NCI-H187 (cell line): ENCODE measurements around the gene GSTO1.

ENCODE experiments used
- DNase-seq, 2 experiments: peaks; one replicate each; lab custom pipeline; 2025; lab: John Stamatoyannopoulos, UW

The GSTO1 gene

GRCh38 chr10:104276192-104276591 lies 21.5 kb downstream of the GSTO1 start:
- DNase-seq, result no peak

DNA sequence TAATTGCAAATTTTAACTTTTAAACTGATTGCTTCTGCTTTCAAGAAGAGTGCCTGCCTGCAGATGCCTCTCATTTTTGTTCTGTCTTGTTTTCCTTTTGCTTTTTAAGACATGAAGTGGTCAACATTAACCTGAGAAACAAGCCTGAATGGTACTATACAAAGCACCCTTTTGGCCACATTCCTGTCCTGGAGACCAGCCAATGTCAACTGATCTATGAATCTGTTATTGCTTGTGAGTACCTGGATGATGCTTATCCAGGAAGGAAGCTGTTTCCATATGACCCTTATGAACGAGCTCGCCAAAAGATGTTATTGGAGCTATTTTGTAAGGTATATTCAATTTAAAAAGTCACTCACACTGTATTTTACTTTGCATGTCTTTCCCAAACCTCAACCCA lies 23.1 kb downstream of the GSTO1 start:
- DNase-seq, result no peak

- DNase-seq, result no peak
Measured at GRCh38 chr10:104279550-104280259, 25.0 kb downstream of the GSTO1 start.

- no peak for DNase-seq
Measured at GRCh38 chr10:104281694-104282093, 27.0 kb downstream of the GSTO1 start.

DNA sequence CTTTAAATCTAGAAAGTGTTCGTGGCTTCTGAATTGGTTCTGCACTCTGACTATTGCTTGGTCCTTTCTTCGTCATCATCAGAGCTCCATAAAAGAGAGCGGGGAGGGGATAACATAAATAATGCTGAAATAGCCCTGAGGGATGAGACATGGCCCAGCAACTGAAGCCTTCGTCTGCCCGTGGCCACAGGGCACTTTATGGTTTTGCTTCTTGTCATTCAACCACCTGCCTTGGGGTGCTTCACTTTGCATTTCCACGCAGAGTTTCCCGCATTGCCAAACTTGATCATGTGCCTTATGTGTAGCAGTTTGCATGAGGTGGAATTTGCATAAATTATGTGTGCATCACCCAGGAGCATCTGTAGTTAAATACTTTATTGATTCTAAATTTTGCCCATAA lies 30.2 kb downstream of the GSTO1 start:
- no peak for DNase-seq

DNA sequence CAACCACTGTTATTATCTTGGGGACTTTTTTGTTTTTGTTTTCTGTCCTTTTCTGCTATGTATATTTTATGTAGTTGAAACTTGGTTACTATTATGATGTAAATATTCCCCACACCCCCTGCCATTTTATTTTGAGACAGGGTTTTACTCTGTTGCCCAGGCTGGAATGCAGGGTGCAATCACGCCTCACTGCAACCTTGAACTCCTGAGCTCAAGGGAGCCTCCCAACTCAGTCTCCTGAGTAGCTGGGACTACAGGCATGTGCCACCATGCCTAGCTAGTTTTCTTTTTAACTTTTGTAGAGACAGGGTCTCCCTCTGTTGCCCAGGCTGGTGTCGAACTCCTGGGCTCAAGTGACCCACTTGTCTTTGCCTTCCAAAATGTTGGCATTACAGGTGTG lies 32.2 kb downstream of the GSTO1 start:
- no peak for DNase-seq

DNA sequence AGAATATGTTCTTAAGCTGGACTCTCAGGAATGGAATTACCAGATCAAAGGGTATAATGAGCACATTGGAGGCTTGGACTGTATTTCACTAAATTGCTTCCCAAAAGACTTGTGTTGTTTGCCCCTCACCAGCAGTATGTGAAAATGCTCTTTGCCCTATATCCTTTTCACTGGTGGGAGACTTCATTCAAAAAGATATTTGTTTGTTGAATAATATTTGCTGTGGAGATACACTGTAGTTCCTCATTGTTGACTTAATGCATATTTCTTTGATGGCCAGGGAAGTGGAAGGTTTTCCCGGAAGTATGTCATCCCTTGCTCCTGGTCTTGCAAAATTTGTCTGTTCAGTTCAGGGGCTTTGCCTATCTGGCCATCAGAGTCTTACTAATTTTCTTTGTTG lies 33.7 kb downstream of the GSTO1 start:
- no peak for DNase-seq

GRCh38 chr10:104291439-104291951 lies 36.8 kb downstream of the GSTO1 start:
- peak; percentile 16 to 42 for DNase-seq

DNA sequence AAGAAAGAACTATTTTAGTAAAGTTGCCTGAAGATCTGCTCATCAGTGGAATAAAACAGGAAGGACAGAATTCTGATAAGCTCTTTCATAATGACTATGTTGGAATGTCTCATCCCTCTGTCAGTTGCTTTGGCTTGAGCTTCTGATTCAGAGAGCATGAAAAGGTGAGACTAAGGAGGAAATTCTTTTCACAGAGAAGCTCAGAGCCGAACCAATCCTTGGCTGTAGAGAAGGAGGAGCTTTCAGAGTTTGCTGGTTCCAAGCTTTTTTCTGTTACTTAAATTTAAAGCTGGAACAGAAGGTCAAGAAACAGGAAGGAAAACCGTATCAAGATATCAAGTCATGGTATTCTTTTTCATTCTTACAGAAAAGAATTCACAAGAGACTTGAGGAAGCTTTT lies 38.3 kb downstream of the GSTO1 start:
- no peak for DNase-seq

DNA sequence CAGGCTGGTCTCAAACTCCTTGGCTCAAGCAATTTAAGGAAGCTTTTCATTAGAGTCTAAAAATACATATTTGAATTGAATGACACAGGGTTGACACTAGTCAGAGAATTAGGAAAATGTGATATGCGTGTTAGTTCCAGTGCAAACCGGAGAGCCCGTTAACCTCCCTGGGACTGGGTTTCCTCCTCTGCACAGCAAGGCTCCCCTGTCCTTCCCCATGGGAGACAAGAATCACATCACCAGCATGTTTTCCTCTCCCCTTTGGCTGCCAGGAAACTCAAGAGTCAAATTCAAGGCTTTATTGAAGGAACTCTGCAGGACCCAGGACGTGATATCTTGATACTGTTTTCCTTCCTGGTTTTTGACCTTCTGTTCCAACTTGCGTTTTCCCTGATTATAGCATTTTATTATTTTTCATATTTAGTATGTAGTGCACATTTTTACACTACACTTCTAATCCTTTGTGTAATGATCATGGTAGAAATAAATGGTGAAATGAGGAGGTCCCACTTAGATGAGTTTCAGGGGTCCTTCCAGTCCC lies 39.2 kb downstream of the GSTO1 start:
- DNase-seq, result no peak

DNA sequence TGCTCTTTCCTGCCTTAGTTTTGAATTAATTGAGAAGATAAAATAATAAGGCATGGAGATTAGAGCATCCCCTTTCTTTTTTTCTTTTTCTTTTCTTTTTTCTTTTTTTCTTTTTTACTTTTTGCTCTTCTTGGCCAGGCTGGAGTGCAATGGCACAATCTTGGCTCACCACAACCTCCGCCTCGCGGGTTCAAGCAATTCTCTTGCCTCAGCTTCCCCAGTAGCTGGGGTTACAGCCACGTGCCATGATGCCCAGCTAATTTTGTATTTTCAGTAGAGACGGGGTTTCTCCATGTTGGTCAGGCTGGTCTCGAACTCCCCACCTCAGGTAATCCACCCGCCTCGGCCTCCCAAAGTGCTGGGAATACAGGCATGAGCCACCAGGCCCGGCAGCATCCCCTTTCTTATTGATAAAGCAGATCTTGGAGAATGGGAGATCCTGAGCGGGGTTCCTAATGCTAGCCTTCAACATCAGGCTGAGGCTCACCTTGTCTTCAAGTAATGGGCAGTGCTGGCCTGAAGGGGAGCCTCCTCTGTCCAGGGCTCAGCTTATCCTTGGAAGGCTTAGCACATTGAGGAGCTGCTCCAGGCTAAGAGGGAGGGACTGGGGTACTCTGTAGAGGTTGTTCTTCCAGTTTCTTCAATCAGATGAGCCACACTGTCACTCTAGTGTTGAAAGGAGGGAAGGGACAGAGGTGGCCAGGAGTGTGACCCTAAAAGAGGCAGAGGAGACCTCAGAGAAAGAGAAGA lies 42.2 kb downstream of the GSTO1 start:
- DNase-seq, result no peak

DNA sequence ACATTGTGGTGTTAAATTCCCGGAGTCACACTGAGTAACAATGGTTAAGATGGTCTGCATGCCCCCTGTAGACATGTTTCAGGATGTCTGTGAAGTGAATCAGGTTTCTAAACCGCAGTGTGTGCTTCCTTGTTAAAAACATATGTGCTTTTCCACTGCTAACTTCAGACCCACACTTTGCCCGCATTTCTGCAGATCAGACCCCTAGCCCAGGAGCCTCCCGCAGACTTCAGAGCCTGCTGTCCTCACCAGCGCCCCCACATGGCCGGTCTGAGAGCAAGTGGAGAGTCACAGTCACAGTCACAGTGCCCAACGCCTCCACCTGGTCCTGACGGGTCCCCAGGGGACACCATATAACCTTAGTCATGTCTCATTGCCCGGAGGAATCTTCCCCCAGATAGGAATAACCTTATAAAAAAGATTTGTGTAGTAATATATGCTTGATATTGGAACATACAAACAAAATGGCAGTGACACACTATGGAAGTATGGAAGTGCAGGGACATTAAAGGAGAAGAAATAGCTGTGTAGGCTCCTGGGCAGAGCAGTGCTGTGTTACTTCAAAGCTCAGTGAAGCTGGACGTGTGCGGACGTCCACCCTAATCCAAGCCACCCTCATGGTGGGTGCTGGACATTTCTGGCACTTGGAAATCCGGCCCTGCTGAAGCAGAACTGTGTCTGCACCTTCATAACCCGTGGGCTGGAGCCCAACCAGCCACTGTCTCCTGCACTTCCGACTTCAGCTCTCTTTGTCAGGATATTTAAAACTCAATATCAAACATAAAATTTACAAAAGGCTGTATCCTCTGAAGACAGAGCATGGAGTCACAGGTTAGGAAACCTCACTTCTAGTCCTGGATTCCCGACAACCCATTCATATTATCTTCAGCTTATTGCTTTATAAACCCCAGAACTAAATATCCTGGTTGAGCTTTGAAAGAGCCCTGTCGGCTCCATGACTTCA lies 43.3 kb downstream of the GSTO1 start:
- no peak for DNase-seq

DNA sequence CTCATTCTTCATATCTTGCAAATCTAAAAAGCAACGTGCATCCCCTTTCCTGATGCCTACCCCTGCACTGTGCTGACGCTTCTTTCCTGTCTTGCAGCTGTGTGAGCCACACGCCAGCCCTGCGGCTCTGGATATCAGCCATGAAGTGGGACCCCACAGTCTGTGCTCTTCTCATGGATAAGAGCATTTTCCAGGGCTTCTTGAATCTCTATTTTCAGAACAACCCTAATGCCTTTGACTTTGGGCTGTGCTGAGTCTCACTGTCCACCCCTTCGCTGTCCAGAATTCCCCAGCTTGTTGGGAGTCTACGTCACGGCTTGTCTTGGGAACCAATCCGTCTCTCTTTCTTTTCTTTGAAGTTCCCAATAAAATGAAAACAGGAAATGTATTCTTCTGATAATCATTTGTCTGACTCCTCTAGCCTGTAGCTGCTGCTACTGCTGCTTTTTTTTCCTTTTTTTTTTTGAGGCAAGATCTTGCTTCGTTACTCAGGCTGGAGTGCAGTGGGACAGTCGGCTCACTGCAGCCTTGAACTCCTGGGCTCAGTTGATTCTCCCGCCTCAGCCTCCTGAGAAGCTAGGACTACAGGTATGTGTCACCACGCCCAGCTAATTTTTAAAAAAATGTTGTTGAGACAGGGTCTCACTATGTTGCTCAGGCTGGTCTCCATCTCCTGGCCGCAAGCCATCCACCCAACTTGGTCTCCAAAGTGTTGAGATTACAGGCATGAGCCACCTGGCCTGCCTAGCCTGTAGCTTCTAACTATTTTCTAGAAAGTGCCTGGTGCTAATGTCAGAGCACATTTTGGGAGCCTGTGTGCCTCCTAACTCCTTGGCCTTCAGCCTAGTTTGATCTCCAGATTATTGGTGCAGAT lies 44.6 kb downstream of the GSTO1 start:
- DNase-seq, result no peak

DNA sequence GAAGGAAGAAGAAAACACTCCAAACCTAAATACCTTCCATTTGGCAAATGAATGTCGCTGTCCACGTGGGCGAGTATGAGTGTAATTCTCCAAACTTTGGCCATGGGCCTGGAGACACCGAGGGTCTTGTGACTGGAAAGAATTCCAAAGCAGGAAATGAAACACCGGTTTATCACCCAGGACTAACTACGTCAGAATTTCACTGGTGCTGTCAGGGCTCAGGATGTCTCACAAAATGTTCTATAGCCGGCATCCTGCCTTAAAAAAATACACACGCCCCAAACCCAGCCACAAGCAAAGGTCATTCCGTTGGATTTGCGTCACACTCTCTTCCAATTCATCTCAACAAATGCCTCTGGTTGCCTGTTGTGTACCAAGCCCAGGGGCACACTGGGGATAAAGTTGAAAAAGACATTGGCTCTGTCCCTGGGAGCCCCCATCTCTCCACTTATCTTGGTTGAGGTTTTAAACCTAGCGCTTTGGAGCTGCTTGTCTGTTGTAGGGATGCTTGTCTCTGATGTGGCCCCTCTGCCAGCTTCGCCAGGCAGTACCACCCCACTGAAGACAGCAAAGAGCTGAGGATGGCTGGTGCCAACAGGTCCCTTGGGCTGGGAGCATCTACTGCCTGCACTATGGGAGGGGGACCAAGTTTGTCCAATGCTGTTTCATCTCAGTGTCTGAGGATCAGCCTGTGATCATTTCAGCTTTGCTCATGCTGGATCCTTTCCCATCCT lies 45.5 kb downstream of the GSTO1 start:
- no peak for DNase-seq

DNA sequence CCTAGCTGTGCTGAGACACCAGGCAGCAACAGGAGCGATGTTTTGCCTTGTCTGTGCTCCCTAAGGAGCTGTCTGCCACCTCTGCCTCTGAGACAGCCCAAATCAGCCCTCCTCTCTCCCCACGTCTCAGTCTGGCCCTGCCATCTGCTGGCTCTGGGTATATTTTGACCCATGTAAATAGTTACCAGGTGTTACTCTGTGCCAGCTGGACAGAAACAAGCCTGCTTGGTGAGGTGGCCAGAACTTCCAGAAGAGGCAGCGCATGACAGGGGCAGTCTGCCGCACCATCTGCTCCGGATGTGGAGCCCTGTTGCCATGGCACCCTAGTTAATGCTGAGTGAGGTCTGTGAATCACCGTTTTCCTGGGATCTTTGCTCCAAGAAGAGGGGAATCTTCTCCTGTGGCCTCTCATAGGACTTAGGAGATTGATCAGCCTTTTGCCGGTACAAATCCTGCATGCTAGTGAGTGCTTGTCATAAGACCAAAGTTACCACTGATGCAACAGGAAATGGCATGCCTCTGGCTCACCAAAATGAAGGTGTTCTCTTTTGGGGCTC lies 46.1 kb downstream of the GSTO1 start:
- DNase-seq, result no peak

- DNase-seq, result no peak
Measured at GRCh38 chr10:104301907-104302690, 47.4 kb downstream of the GSTO1 start.

- no peak for DNase-seq
Measured at GRCh38 chr10:104303594-104304355, 49.1 kb downstream of the GSTO1 start.

DNA sequence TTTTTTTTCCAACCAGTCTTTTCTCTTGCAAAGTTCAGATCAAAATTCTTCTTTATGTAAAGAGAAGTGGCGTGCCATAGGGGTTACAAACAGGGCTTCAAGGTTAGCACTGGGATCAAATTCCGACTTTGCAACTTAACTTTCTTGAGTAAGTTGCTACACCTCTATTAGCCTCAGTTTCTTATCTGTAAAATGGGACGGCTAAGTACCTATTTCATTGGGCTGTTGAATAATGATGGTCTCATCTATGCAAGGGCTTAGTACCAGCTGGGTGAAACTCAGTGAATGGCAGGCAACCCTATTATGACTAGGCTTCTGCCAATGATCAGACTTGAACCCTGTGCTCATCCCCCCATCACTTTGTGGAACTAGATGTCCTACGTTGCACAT lies 49.7 kb downstream of the GSTO1 start:
- DNase-seq, result no peak
